Stimulated activated CD8-positive, alpha-beta memory T cell treated with anti-CD3 and anti-CD28 coated beads, Interleukin-4, amount 100 ng/mL, for 24 hours (primary cell): ENCODE data around the gene GLB1L2.

Source experiments
- DNase-seq: peaks from one replicate; pipeline ENCODE4 v3.0.0-alpha.2; 2020; ENCODE audit warnings: low read depth

The GLB1L2 gene

DNA sequence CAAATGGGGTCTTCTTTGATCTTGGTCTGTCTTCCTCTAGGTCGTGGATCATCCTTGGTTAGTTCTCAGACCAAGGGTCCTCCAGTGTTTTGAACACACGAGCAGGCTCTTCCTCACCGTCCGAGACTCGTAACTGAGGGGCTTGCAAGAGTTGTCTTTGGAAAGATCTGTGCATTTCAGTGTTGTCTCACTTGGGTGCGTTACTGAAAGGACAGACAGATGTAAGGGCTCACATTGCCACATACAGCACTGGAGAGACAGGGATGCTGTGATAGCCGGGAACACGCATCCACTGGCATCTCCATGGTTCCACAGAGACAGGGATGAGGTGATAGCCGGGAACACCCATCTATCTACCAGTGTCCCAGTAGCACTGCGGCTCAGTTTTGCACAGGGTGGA lies 15.7 kb downstream of the GLB1L2 start:
- DNase-seq = no peak

DNA sequence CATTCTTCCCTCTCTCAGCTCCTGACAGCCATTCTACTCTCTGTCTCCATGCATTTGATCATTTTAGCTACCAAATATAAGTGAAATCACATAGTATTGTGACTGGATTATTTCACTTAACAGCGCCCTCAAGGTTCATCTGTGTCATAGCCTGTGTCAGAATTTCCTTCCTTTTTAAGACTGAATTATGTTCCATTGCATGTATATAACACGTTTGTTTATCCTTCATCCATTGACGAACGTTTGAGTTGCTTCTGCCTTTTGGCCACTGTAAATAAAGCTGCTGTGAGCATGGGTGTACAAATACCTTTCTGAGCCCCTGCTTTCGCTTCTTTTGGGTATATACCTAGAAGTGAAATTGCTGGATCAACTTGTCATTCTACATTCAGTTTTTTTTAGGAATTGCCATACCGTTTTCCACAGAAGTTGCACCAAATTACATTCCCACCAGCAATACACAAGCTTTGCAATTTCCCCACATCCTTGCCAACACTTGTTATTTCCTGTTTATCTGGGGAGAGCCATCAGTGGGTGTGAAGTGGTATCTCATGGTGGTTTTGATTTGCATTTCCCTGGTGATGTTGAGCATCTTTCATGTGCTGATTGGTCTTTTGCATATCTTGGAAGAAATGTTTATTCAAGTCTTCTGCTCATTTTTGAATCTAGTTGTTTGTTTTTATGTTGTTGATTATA lies 17.5 kb downstream of the GLB1L2 start:
- DNase-seq = no peak

DNA sequence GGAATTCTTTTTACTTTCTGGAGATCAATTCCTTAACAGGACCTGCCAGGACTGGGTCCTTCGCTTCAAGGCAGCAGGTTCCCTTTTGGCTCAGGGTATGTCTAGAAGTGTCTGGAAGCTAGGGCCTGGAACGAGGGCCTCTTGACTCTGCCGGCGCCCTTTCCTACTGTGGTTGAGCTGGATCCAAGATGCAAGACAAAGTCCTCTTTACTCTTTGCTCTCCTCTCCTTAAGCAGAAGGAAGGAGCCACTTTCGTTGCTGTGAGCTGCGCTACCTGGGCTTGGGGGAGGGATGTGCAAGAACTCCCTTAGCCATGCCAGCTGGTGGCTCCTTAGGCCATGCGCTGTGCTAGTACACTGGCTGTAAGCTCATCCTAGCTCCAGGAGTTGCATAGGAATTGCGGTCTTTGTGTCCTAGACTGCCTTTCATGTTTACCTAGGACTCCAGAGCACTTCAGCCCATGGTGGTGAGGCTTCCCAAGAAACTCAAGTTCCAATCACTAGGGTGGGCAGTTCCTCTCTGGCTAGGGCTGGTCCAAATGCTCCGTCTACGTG lies 18.1 kb downstream of the GLB1L2 start:
- DNase-seq = no peak

GRCh38 chr11:134350381-134350780 lies 18.6 kb downstream of the GLB1L2 start:
- DNase-seq = no peak

DNA sequence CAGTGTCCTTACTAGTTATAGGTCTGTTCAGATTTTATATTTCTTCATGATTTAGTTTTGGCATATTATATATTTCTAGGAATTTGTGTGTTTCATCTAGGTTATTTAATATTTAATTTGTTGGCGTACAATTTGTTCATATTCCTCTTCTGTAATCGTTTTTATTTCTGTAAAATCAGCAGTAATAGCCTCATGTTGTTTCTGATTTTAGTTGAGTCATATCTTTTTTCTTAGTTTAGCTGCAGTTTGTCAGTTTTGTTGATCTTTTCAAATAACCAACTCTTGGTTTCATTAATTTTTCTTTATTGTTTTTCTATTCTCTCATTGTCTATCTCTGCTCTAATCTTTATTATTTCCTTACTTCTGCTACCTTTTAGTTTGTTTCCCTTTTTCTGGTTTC lies 20.3 kb downstream of the GLB1L2 start:
- DNase-seq = no peak

DNA sequence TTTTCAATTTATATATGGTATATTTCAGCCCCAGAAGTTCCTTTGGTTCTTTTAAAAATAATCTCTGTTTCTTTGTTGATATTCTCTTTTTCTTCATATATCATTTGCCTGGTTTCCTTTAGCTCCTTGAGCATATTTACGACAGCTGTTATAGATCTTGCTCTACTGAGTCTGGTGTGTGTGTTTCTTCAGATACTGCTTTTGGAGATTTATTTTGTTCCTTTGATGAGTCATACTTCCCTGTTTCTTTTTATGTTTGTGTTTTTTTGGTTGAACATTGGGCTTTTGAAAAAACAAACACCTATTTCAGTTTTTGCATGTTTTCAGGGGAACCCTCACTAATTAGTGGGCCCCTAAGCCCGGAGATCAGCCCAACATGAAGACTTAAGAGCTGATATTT lies 23.3 kb downstream of the GLB1L2 start:
- no peak for DNase-seq

DNA sequence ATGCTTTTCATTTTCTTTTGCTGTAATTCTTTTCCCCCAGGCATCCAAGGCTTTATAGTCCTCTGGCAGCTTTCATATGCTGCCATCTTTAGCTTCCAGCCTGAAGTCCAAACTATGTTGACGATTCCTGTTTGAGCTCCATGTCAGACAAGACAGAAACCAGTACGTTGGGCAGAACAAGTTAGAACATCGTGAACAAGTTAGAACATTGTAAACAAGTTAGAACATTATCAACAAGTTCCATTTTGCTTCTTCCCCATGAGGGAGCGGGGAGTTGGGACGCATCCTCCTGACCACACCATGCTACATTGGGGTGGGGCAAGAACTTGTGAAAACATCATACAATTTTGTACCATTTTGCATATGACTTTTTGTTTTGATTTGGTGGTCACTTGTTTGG lies 23.9 kb downstream of the GLB1L2 start:
- DNase-seq = no peak

DNA sequence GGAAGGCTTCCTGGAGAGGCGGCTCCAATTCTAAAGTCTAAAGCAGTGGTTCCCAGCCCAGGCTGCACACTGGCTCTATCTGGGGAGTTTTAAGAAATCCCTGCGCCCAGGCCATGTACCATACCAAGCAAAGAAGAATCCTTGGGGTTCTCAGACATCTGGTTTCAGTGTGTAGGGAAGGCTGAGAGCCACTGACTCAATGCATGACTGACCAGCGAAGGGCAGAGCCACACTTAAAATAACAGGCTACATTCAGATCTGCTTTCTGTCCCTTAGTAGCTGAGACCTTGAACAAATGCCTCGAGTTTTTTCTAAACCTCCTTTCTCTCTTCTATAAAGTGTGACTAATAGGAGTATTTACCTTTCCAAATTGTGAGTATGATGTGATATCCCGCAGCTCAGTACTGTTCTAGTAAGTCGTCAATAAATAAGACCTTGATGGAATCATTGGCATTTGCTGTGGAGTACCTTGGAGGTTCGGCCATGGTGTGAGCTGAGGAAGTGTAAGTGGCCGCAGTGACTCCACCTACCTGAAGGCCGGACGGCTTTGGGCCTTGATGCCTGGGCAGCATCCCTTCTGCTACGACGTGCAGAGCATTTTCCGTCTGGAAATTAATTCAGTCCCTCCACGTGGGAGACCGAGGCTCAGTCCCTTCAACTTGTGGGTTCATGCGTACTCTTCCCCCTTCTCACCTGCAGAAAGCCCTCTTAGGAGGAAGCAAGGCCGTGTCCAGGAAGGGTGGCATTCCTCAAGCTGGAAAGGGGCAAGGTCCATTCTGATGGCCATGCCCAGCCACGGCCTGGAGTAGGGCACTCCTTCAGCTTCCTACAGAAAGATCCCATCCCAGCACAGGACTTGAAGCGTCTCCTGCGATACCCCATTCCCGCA lies 25.1 kb downstream of the GLB1L2 start:
- DNase-seq = no peak

- DNase-seq = no peak
These were observed 25.7 kb downstream of the GLB1L2 start for GRCh38 chr11:134357545-134357839.

DNA sequence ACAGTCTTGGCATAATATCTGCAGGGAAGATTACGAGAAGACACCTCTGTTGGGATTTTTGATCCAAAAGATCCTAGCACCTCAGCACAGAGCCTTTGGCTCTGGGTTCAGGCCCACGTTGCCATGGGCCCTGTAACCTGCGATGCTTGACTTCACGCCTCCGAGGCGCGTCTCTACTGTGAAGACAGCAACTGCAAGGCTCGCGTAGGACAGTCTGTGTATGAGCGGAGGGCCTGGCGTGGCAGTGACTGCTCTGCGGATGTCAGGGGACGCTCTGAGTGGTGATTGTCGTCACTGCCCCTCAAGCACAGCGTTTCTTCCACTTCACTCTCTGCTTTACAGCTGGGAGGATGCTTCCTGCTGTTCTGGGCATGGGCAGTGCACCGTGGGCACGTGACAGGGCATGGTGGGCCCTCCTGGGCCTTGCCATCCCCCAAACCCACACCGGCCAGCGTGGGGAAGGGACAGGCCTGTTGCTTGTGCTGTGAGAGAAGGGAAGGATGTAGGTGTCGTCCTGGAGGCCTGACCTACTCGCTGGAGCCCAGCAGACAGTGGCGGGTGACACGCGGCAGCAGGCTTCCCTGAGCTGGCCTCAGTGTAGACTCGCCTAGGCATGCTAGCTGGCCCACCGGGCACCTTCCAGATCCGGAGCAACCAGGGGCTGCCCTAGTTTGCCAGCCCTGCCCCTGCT lies 26.5 kb downstream of the GLB1L2 start:
- no peak for DNase-seq

- no peak for DNase-seq
These were observed 27.2 kb downstream of the GLB1L2 start for GRCh38 chr11:134358856-134359490.

- DNase-seq = no peak
These were observed 27.9 kb downstream of the GLB1L2 start for GRCh38 chr11:134359646-134360045.

DNA sequence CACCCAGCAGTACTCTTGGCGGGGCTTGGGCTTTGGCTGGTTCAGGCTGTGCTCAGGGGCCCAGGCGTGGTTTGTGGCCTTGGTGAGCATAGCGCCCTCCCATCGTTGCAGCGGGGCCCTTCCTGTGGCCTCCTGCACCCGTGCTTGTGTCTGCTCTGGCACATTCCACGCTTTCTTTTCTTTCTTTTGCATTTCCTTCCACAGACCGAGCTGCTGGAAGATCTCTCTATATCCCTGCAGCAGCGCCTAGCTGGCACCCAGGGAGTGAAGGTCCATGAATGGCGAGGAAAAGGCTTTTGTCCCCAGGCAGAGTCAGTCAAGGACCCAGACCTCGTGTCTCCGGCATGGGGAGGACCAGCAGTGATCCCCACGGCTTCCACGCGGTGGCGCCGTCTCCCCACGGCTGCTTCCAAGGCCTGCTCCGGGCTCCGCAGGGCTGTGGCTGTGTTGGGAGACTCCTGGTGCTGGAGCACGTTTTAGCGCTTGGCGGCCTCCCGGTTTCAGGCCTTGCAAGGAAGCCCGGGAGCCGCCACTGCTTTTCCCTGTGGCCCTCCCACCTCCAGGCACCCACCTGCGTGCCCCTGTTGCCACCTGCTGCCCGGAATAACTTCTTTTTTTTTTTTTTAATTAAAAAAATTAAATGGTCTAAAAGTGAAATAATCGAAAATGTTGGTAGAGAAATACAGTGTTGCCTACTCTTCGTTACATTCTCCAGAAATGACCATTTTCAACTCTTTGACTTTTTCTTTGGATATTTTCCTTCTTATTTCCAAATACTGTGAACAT lies 28.5 kb downstream of the GLB1L2 start:
- DNase-seq = peak; percentile 64

DNA sequence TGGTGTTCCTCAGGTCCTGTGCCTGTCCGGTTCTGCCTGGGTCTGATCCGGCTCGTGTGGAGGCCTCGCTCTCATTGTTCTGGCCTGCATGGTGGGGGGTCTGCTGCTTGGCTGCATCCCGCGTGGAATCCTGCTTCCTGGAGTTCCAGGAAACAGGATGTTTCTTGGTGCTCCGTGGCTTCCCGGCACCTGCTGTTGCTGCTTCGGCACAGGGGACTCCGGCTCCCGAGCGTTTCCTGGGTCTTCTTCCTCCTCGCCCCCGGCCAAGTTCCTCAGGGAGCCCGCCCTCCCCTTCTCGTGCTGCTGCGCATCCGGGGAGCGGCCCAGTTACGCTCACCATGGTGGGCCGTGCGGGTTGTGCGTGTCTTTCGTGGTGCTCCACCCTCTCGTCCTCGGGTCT lies 29.9 kb downstream of the GLB1L2 start:
- DNase-seq = no peak

DNA sequence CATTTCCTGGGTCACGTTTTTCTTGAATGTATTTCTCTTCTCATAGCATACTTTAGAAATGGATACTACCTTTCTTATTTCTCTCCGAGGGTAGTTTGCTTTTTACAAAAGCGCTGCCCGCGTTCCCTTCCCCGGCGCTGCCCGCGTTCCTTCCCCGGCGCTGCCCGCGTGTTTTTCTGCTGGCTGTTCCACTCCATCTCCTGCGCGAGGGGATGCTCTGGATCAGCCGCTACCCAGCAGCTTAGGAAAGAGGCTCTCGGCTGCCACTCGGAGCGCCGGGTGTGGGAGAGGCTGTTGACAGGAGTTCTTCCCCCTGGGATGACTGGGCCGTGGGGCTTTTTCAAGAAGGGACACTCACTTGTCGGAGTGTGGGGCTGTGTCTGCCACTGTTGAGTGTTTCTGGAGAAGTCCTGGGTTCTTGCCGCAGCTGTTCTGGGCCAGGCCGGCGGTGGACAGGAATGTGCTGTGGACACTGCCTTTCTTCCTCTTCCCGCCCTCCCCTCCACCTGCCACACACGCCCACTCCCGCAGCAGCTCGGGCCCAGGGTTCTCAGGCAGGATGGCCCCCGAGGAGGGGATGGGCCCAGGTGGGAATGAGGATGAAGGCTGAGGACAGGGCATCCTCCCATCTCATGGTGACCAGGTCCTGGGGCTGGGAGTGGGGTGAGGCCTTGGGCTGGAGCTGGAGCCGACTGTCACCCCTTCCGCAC lies 30.6 kb downstream of the GLB1L2 start:
- no peak for DNase-seq

DNA sequence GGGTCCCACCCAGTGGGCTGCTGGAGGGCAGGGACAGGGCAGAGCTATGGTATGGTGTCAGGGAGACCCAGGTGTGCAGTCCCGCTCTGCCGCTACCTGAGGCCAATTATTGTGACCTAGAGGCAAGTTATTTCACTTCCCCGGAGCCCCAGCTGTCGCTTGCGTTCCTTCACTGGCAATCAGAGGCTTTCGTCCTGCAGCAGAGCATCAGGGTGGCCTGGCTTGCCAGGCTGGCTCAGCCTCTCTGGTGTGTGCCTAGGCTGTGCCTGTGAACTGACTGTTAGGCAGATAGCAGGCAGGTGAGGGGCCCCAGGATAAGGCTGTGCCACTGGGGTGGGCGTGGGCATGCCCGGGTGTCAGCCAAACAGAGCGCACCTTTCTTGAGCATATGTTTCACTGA lies 31.4 kb downstream of the GLB1L2 start:
- no peak for DNase-seq

- no peak for DNase-seq
These were observed 31.8 kb downstream of the GLB1L2 start for GRCh38 chr11:134363592-134363991.

DNA sequence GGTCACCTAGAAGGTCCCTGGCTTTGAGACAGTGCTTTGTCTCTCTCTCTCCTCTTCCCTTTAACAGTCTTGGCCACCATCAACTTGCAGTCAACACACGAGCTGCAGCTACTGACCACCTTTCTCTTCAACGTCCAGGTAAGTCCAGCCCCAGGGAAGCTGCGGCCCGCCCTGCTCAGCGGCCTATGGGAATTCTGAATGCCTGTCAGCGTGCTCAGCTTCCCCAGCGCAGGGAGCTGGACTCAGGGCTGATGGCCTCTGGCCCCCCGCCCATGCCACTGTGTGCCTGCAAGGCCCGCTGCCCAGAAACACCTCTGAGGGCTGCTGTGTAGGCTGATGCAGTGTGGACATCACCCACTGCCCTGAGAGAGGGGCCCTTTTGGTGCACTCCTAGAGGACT lies 32.5 kb downstream of the GLB1L2 start:
- DNase-seq = no peak

DNA sequence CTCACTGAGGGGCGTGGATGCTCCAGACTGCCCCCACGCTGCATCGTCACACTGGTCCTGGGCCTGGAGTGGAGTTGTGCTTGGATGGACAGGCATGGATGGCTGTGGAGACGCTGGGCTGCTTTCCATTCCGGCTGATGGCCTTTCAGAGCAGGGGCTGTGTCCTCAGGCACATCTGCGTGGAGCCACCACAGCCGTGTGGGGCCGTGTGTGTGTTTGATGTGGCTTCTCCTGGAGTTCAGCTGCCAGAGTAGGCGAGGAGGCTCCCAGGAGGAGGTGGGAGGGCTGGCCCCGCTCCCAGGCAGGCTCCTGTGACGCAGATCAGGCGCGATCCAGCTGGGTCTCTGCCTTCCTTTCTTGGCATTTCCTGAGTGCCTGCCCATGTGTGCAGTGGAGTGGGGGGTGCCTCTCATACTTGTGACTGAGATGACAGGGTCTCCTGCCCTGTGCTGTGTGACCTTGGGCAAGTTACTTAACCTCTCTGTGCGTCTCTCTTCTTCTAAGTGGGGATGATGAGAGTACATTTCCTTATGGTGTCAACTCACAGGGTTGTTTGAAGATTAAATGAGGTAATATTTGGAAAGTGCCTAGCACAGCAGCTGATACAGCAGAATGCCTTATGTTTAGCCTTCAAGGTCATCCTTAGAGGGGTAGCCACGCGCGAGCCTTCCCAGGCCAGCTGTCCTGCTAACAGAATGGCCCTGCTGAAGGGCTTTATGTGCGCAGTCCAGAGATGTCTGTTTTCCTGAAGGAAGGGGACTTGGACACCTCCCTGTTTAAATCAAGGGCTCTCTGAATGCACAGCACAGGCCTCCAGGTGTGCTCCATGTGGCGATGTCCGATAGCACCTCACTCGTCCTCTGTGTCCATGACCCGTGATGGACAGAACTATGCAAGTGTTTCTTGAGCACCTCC lies 33.5 kb downstream of the GLB1L2 start:
- no peak for DNase-seq

GRCh38 chr11:134366254-134366653 lies 34.5 kb downstream of the GLB1L2 start:
- no peak for DNase-seq
